EL (cell line): ENCODE data around the gene WDR76.
"Not testable (repeated sequence)": the region's sequence is repeated elsewhere in the genome, so short reads cannot be mapped to it uniquely, and the experiment has no call there.

Experiments
- DNase-seq: peaks from one replicate; pipeline ENCODE4 v3.0.0-alpha.2; 2016

The WDR76 gene

GRCh38 chr15:43826508-43827341 lies at the start of gene WDR76:
WDR76 (plus strand) TSS chr15:43827002; CDS start chr15:43827033, 31 bp downstream.
- peak; percentile 89 for DNase-seq

- DNase-seq, result no peak
Measured at GRCh38 chr15:43777267-43777914, 49.4 kb upstream of the WDR76 start.

- DNase-seq, result no peak
Measured at GRCh38 chr15:43779016-43779415, 47.8 kb upstream of the WDR76 start.

- DNase-seq, result no peak
Measured at GRCh38 chr15:43789409-43789808, 37.4 kb upstream of the WDR76 start.

- DNase-seq, result peak; percentile 100
Measured at GRCh38 chr15:43791993-43792760, 34.6 kb upstream of the WDR76 start, which contains the start of gene SERF2. SERF2 (plus strand) TSS chr15:43792320; CDS start chr15:43792377, 57 bp downstream.

- peak; percentile 43 for DNase-seq
Measured at GRCh38 chr15:43792761-43793476, 33.9 kb upstream of the WDR76 start.

GRCh38 chr15:43793647-43794046 lies 33.2 kb upstream of the WDR76 start:
- no peak for DNase-seq

- peak; percentile 64 for DNase-seq
Measured at GRCh38 chr15:43794269-43795037, 32.3 kb upstream of the WDR76 start.

GRCh38 chr15:43795197-43795596 lies 31.6 kb upstream of the WDR76 start:
- no peak for DNase-seq

GRCh38 chr15:43795997-43796396 lies 30.8 kb upstream of the WDR76 start:
- DNase-seq, result no peak

- DNase-seq, result no peak
Measured at GRCh38 chr15:43796566-43796965, 30.2 kb upstream of the WDR76 start.

- no peak for DNase-seq
Measured at GRCh38 chr15:43799209-43799944, 27.4 kb upstream of the WDR76 start.

GRCh38 chr15:43799945-43800285 lies 26.9 kb upstream of the WDR76 start, which contains the start of gene SERINC4:
SERINC4 (minus strand) TSS chr15:43800220; CDS start chr15:43799986, 234 bp downstream.
- DNase-seq, result no peak

- peak; percentile 87 for DNase-seq
Measured at GRCh38 chr15:43800286-43801141, 26.3 kb upstream of the WDR76 start, which contains the start of gene HYPK. HYPK (plus strand) TSS chr15:43800599; CDS start chr15:43800623, 24 bp downstream.

GRCh38 chr15:43802676-43803075 lies 24.1 kb upstream of the WDR76 start:
- DNase-seq, result not testable (repeated sequence)

- no peak for DNase-seq
Measured at GRCh38 chr15:43808435-43808950, 18.3 kb upstream of the WDR76 start.

GRCh38 chr15:43808960-43809678 lies 17.7 kb upstream of the WDR76 start:
- no peak for DNase-seq

- DNase-seq, result not testable (repeated sequence)
Measured at GRCh38 chr15:43815064-43815463, 11.7 kb upstream of the WDR76 start.

GRCh38 chr15:43821505-43821904 lies 5.3 kb upstream of the WDR76 start:
- no peak for DNase-seq
